Measurements from ENCODE around the gene ASB2. TPM values are rescaled to one million over a fixed set of nuclear protein-coding genes. Genes with fewer than 3 reads are reported as not detected.
A peak's percentile ranks its signal among the peaks of the same experiment; 100 is the strongest.

Gene ASB2
- total RNA-seq, 4 donors from 2014 or later = 22.1 to 35.8 (median 27.9) TPM

DNA sequence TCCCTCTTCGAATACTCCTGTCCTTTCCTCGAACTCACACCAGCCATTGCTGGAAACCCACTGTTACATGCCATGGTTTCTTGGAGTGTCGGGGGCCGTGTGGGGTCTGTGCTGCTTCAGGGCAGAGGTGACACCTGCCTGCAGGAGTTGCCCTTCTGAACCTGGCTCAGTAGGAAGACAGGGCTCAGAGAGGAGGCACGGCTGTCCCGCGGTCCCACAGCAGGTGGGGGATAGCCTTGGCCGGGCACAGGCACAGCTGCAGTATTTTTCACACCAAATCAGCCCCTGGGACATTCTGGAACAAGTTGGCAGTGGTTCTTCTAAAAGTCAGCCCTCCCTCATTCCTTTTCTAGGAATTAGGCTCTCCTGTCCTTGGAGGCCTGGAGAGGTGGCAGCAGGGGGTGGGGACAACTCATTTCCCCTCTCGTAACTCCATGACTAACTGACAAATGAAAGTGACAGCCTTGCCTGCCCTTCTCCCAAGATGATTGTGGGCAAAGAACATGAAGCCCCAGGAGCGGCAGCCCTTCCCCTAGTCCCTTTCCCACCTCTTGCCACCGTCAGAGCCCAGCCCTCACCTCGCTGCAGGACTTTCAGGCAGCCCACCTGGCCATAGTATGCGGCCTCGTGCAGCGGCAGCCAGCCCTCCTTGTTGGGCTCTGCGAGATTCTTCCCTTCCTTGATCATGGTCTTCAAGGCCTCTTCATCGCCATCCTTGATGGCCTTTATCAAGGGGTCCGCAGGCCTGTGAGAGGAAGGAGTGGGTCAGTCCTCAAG, 22.4 kb downstream of the ASB2 start:
- H3K4me3 ChIP-seq = peak overlapping the region in 1 of 4 donors; percentile 24

GRCh38 chr14:93953263-93953662, 23.1 kb downstream of the ASB2 start:
- TF ChIP-seq EP300 (IDR thresholded peaks at IDR 0.05; ENCODE audit: low read depth) = no peak
- peak in 1 of 5 experiments; percentile 6 for TF ChIP-seq CTCF (IDR thresholded peaks at IDR 0.05)
- Histone ChIP-seq H3K27ac (peak overlapping the region; percentile 70 to 87 (median 73)), H3K36me3 (no peaks in the 10 kb centered on the region), H3K27me3 (no peaks in the 10 kb centered on the region), H3K9me3 (no peaks in the 10 kb centered on the region), H3K4me3 (no peak overlapping the region), H3K4me1 (peaks cover 0 to 34% (median 18%) of the 10 kb centered on the region in 4 donors)
- peak; percentile 46 for DNase-seq
- in situ Hi-C loops (cut with MboI; ENCODE audit: low pct_ligation_motif_present in 1 of 4, low pct_unique_long_range_greater_than_20kb in 1 of 4, low sequenced_read_pairs in 3 of 4) = no loop called here
- 52 to 100% methylated on average over 1 to 14 of the region's 14 CpGs for WGBS, 2 donors (ENCODE audit: low coverage in 1 of 2)
- intact Hi-C loops (cut with DNase I; ENCODE audit: low total_unique reads) = no loop called here

More for the DNA sequence above, 22.4 kb downstream of the ASB2 start:
- H3K4me1 ChIP-seq = peaks cover 0 to 40% (median 24%) of the 10 kb centered on the region in 4 donors
- H3K9me3 ChIP-seq = no peaks in the 10 kb centered on the region
- H3K27me3 ChIP-seq = no peaks in the 10 kb centered on the region
- no peaks in the 10 kb centered on the region for H3K36me3 ChIP-seq
- in situ Hi-C loops (cut with MboI; ENCODE audit: low pct_ligation_motif_present in 1 of 4, low pct_unique_long_range_greater_than_20kb in 1 of 4, low sequenced_read_pairs in 3 of 4) (no loop called here), intact Hi-C loops (cut with DNase I; ENCODE audit: low total_unique reads) (no loop called here)
- no peak for DNase-seq
- 62 to 91% methylated on average over 8 to 18 of the region's 18 CpGs for WGBS, 2 donors (ENCODE audit: low coverage in 1 of 2)
- H3K27ac ChIP-seq = peak overlapping the region; percentile 70 to 87 (median 73)
- TF ChIP-seq CTCF (IDR thresholded peaks at IDR 0.05) (no peak), EP300 (IDR thresholded peaks at IDR 0.05; ENCODE audit: low read depth) (no peak), POLR2A (IDR thresholded peaks at IDR 0.05) (no peak), POLR2AphosphoS5 (IDR thresholded peaks at IDR 0.05) (no peak)

- in situ Hi-C loops (cut with MboI; ENCODE audit: low pct_ligation_motif_present in 1 of 4, low pct_unique_long_range_greater_than_20kb in 1 of 4, low sequenced_read_pairs in 3 of 4) = no loop called here
- intact Hi-C loops (cut with DNase I; ENCODE audit: low total_unique reads) = no loop called here
- H3K36me3 ChIP-seq = no peaks in the 10 kb centered on the region
- H3K27me3 ChIP-seq = no peaks in the 10 kb centered on the region
- TF ChIP-seq EP300 (IDR thresholded peaks at IDR 0.05; ENCODE audit: low read depth) (no peak), POLR2AphosphoS5 (IDR thresholded peaks at IDR 0.05) (no peak), CTCF (IDR thresholded peaks at IDR 0.05) (no peak), POLR2A (IDR thresholded peaks at IDR 0.05) (no peak)
- WGBS, 2 donors (ENCODE audit: low coverage in 1 of 2) = 73% methylated on average over 3 of the region's 3 CpGs; no CpG with 5 or more reads in 1 of the 2 donors
- DNase-seq = no peak
- no peaks in the 10 kb centered on the region for H3K9me3 ChIP-seq
- H3K4me3 ChIP-seq = no peak overlapping the region
- H3K27ac ChIP-seq = peak overlapping the region in 2 of 4 donors; percentile 75 to 87
- H3K4me1 ChIP-seq = peaks cover 0 to 30% (median 14%) of the 10 kb centered on the region in 4 donors
Measured at GRCh38 chr14:93952829-93953228, 23.5 kb downstream of the ASB2 start.

- WGBS, 2 donors (ENCODE audit: low coverage in 1 of 2) = 48% methylated on average over 7 of the region's 7 CpGs; no CpG with 5 or more reads in 1 of the 2 donors
- Histone ChIP-seq H3K4me3 (no peak overlapping the region), H3K9me3 (no peaks in the 10 kb centered on the region), H3K27ac (peak overlapping the region in 3 of 4 donors; percentile 0 to 87 (median 36)), H3K4me1 (peaks cover 0 to 21% (median 6%) of the 10 kb centered on the region in 4 donors), H3K36me3 (no peaks in the 10 kb centered on the region), H3K27me3 (no peaks in the 10 kb centered on the region)
- in situ Hi-C loops (cut with MboI; ENCODE audit: low pct_ligation_motif_present in 1 of 4, low pct_unique_long_range_greater_than_20kb in 1 of 4, low sequenced_read_pairs in 3 of 4) = no loop called here
- intact Hi-C loops (cut with DNase I; ENCODE audit: low total_unique reads) = no loop called here
- TF ChIP-seq EP300 (IDR thresholded peaks at IDR 0.05; ENCODE audit: low read depth) = no peak
- no peak for TF ChIP-seq POLR2A (IDR thresholded peaks at IDR 0.05)
- no peak for DNase-seq
Measured at GRCh38 chr14:93951635-93952540, 24.5 kb downstream of the ASB2 start.
